ENCODE data around the gene SMIM10L1.

The SMIM10L1 gene

DNA sequence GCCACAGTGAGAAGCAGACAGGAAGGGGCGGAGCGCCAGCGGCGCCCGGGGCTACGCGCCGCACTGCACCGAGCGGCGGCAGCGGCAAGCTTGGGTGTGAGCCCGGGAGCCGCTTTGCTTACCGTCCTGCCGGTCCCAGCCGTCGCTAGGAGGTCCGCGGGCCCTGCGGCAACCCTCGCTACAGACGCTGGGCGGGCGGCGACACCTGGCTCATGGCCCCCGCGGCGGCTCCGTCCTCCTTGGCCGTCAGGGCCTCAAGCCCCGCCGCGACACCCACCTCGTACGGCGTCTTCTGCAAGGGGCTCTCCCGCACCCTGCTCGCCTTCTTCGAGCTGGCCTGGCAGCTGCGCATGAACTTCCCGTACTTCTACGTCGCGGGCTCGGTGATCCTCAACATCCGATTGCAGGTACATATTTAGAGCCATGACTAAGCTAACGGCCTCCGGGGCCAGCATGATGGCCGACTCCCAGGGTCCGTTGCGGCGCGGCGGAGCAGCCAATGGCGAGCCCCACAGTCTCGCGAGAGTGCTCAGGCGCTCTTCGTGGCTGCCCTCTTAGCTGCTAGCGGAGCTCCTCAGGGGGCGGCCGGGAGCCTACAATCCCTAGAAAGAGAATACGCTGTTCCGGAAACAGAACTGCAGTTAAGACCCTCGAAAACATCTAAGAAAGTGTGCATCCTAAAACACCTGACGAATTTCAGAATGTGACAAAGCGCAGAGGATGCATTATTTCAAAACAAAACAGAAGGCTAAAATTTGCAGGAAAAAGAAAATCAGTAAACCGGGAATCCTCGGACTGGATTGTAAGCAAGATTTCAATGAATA is at the start of gene SMIM10L1:
Gene SMIM10L1 (plus strand): TSS at position 50 of the 824 bp plus-strand sequence. CDS start 163 bp downstream, at position 213.
- FAIRE-seq, result peak; percentile 93

GRCh38 chr12:11130382-11130781 is 40.6 kb upstream of the SMIM10L1 start:
- no peak for FAIRE-seq

DNA sequence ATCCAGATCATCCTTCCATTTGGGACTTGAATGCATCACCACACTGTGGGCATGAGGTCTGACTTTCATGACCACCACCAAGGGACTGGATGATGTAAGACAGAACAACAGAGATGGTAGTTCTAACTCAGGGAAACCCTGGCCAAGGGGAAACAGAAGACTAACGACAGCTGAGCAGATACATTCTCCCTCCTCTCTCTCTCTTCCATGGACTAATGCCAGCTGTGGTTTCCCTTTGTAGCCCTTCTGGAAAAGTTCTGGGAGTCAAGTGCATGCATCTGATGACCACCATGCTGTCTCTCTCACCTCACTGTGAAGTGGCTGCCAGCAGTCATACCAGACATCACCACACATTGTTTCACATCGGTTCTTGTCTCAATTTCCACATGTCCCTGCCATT is 40.0 kb upstream of the SMIM10L1 start:
- no peak for FAIRE-seq

GRCh38 chr12:11133162-11133561 is 37.8 kb upstream of the SMIM10L1 start:
- FAIRE-seq, result no peak

DNA sequence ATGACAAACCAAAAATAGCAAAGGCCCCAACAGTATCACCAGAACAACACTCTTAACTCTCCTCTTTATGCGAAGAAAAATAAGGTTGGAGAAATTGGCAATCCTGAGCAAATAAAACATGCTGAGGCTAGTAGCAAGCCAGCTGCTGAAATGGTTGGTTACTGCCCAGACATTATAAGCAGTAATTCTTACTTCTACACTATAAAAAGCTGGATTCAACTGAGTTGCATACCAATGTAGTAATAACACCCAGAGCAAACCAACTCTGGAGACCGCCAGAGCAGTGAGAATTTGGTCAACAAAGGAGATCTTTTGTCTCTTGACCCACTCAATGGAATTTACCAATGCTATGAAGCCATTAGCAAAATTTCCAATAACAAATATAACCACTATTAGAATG is 37.2 kb upstream of the SMIM10L1 start:
- no peak for FAIRE-seq

DNA sequence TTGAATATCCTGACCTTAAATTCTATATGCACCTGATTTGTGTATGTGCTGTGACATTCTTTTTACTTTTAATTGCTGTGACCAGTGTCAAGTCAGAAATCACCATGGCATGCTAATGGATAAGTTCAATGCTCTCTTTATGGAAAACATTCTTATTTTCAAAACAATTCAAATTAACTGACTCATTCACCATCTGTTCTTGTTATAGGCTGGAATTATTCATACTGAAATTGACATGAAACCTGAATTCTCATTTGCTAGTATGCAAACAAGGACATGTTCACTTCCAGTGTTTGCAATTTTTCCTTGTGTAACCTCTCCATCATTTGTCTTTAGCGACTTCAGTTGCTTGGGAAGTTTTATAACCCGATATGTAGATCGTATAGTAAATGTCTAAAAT is 36.7 kb upstream of the SMIM10L1 start, which contains the start of gene TAS2R30:
Gene TAS2R30 (minus strand): TSS at position 340 of the 400 bp plus-strand sequence. CDS start 400 bp downstream, outside the sequence.
- no peak for FAIRE-seq

DNA sequence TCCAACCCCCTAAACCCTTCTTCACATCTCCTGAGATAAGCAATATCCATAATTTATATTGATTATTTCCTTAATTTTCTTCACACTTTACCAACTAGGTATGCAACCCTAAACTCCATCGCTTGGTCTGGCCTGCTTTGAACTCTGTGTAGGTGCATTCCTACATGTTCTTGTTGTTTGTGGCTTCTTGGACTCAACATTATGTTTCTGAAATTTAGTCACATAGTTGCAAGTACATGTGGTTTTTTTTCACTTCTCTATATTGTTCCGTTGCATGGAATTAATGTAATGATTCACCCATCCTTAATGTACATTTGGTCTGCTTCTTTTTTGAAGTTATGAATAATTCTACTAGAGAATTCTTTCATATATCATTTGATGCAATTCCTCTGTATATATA is 34.9 kb upstream of the SMIM10L1 start:
- FAIRE-seq, result no peak

DNA sequence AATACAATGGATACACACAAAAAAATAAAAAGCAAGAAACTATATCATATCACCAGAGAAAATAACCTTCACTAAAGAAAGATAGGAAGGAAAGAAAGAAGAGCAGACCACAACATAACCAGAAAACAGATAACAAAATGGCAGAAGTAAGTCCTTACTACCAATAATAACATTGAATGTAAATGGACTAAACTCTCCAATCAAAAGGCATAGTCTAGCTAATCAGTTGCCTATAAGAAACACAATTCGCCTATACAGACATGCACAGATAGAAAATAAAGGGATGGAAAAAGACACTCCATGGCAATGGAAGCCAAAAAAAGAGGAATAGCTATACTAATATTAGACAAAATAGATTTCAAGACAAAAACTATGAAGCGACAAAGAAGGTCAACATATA is 27.6 kb upstream of the SMIM10L1 start:
- no peak for FAIRE-seq

DNA sequence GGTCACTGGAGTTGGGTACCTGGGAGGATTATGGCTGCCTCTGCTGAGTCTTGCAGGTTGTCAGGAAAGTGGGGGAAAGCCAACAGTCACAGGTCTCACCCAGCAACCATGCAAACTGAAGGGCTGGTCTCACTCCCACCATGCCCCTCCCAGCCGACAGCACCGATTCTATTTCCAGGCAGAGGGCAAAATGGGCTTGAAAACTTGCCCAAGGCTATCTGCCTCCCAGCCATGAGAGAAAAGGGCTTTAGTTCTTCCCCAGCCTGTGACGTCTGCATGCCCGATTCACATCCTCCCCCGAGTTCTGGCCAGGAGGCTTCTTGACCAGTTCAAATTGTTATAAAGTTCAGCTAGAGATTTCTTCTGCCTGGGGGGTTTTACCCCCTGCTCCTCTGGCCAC is 26.7 kb upstream of the SMIM10L1 start:
- FAIRE-seq, result no peak

DNA sequence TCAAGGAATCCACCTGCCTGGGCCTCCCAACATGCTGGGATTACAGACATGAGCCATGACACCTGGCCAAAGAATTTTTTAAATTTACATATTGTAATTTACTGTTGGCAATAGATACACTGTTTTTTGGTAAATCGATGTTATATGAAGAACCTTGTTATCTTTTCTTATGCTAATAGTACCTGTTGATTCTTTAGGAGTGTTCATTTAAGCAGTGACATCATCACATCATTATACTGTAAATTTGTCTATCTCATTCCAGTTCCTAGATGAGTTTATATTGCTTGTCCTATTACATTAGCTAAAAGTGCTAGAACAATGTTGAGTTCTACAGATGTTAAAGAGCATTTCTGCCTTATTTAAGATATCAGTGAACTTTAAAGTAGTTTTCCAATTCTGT is 23.6 kb upstream of the SMIM10L1 start:
- no peak for FAIRE-seq

DNA sequence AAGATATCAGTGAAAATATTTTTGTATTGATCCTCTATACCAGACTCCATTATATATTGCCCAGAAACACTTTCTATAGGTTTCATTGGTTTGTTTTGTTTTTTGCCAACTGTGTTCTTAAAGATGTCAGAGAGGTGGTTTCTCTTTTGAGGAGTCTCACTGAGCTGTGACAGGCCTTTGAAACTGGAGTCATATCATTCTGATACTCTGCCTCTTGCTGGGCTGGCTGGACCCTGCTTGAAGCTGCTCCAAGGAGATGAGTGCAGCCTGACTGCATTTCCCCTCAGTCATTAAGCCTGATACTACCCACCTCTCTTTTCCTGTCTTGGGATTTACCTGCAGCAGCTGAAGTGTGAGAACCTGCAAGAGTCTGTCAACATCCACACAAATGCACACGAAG is 20.2 kb upstream of the SMIM10L1 start:
- FAIRE-seq, result no peak

DNA sequence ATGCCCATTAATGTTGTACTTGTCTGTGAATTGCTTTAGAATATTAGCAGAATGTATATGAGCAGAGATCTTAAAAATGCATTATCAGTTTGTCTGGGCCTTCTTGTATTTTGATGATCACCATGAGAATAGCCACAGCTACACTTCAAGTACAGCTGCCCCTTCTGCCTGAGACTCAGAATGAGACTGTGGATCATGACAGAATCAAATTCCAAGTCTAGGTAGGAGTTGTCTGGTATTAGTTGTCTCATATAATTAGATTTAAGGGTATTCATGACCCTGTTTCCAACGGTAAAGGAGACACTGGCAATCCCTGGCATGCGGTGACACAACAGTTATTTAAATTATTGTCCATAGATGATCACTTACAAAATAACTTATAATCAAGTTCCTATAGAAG is 18.3 kb upstream of the SMIM10L1 start:
- FAIRE-seq, result no peak

DNA sequence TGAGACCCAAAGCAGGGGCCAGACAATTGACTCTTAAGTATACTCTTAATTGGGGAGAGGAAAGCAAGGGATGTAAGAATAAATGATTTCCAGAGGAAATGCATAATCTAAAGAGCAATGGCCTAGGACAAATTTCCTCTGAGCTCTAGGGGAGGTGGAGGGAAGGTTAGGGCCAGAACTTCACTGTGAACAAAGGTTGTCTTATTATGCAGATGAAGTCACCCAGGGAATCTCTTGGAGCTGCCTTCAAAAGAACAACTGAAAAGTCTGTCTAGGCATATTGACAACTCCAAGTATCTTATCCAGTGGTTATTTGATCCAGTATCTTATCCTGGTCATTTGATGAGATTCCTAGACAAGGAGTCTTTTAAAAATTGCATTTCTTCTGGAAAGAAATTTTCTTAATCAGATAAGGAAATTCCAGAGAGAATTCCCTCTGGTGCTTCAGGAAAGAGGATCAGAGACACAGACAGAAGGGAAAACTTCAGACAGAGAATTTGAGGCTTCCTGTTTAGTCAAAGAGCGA is 16.5 kb upstream of the SMIM10L1 start:
- FAIRE-seq, result no peak

DNA sequence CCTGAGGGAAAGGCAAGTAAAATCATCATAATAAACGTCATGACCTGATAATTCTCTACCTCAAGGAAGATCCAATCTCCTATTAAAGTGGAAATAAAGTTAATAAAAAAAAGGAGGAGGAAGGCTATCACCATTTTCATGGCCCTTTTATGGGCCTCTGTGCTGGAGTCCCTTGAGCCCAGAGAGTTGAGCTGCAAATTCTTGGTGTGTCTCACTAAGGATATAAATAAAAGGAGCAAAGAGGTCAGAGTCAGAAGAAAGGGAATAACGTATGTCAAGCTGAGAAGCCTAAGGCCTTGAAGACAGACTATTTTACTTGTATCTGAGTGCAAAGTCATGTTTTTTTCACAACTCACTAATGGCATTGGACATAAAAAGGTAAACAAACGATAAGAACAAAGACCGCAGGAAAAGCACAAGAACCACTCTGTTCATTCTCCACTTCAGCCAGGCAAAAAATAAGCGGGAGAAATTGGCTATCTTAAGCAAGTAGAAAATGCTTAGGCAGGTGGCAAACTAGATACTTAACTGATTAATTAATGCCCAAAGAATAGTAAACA is 12.0 kb upstream of the SMIM10L1 start:
- no peak for FAIRE-seq

- no peak for FAIRE-seq
Observed at GRCh38 chr12:11162502-11162901, 8.5 kb upstream of the SMIM10L1 start.

GRCh38 chr12:11164384-11164783 is 6.6 kb upstream of the SMIM10L1 start:
- no peak for FAIRE-seq

- no peak for FAIRE-seq
Observed at GRCh38 chr12:11166300-11166699, 4.7 kb upstream of the SMIM10L1 start.

GRCh38 chr12:11170810-11171144 is 217 bp upstream of the SMIM10L1 start:
- FAIRE-seq, result no peak

DNA sequence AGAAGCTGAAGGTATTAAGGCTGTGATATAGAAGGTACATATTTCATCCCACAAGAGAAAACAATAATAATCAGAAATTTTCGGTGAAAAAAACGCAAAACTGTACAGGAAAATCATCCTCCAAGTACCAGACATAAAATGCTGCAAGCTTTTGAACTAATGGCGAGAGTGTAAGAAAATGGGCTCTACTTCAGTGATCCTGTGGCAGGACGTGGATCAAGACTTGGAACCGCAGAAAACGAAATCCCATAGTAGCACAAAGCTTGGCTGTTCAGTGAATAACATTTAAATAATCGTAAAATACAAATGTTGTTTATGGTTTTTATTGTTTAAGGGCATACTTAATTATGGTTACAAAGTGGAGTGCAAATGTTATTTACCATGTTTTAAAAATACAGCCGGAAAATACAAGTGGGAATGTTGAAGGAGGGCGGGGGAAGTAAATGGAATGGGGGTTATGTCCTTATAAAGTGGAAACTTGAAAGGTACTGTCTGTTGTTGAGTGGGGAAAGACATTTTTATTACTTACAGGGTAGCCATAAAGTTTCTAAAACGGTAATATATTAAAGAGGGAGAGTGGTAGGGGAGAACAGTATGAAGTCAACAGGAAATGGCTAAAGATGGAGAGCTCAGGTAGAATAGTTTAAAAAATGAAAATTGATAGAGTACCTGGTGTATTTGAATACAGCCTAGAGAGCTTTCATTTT is 1.1 kb downstream of the SMIM10L1 start:
- peak; percentile 63 for FAIRE-seq

DNA sequence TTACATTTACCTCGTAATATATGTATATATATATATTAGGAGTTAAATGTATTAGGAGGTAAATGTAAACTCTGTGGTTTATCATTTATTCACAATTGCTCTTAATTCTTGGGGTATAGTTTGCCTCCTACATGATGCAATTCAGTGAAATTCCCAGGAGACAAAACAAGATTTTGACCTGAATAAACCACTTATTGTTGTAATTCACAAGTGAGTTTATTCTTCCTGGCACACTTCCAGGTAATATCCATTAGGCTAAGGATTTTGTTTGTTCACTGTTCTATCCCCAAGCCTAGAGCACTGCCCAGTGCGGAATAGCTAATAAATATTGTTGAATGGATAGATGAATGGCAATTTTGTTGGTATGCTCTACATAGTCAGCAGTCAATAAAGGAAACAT is 3.0 kb downstream of the SMIM10L1 start:
- FAIRE-seq, result no peak

- no peak for FAIRE-seq
Observed at GRCh38 chr12:11178250-11178649, 7.3 kb downstream of the SMIM10L1 start.

GRCh38 chr12:11182529-11182928 is 11.5 kb downstream of the SMIM10L1 start:
- FAIRE-seq, result no peak

GRCh38 chr12:11183011-11183410 is 12.0 kb downstream of the SMIM10L1 start:
- FAIRE-seq, result no peak

GRCh38 chr12:11186837-11187236 is 15.8 kb downstream of the SMIM10L1 start, which contains the start of gene TAS2R42:
Gene TAS2R42, minus strand, starts transcription at chr12:11186937. Its CDS starts 0 bp downstream, at chr12:11186937.
- FAIRE-seq, result no peak

All from G401.6 (cell line).